GM12891 (cell line): Measurements from ENCODE around the gene GAN.

ENCODE experiments used
- POLR2A ChIP-seq: IDR thresholded peaks from 2 replicates; pipeline ENCODE4 v1.6.1; 2011; ENCODE audit warnings: low read depth, low read length, control low read depth
- POLR2AphosphoS5 ChIP-seq: IDR thresholded peaks from 2 replicates; pipeline ENCODE4 v1.6.1; 2011; ENCODE audit warnings: low read depth, low read length, control low read depth
- POU2F2 ChIP-seq: IDR thresholded peaks from 2 replicates; pipeline ENCODE4 v1.6.1; 2011; ENCODE audit warnings: low read depth, mild to moderate bottlenecking, control low read depth, low read length, moderate library complexity
- SPI1 ChIP-seq: IDR thresholded peaks from 2 replicates; pipeline ENCODE4 v1.6.1; 2011; ENCODE audit warnings: low read depth, low read length, control low read depth
- TAF1 ChIP-seq: IDR thresholded peaks from 2 replicates; pipeline ENCODE4 v1.6.1; 2011; ENCODE audit warnings: low read depth, low read length, control low read depth

- TF ChIP-seq POLR2A (no peak), POU2F2 (no peak), POLR2AphosphoS5 (no peak), TAF1 (no peak), SPI1 (no peak)
These were observed 39.7 kb upstream of the GAN start for GRCh38 chr16:81275064-81275532.
